ENCODE data around the gene EPS15. TPM values are rescaled to one million over a fixed set of nuclear protein-coding genes. Genes with fewer than 3 reads are reported as not detected.

EPS15 gene
- total and polyA plus RNA-seq, 9 of the 15 experiments (the other 6 are each of a cell fraction or from before 2014, with no cell fraction given): 23.1 to 69.0 (median 41.7) TPM

GRCh38 chr1:51519048-51519864 is at the start of gene EPS15 (continued):
- TF ChIP-seq E2F8 (IDR thresholded peaks at IDR 0.05; ENCODE audit: low read depth, partially characterized antibody): no peak
- no peak for TF ChIP-seq MAFK (IDR thresholded peaks at IDR 0.05; ENCODE audit: low read length)
- TF ChIP-seq NCOR1 (IDR thresholded peaks at IDR 0.05): peak; percentile 6; the same call in 1 of the 2 replicates
- no peak for TF ChIP-seq CBFA2T2 (conservative IDR thresholded peaks at IDR 0.05)
- TF ChIP-seq NFE2L1 (tag; IDR thresholded peaks at IDR 0.05; ENCODE audit: borderline replicate concordance, low read depth): no peak
- 0 out of 2 replicates have a peak, but pooled peaks have one; percentile 23 for TF ChIP-seq CEBPG (CRISPR knock-in tag; IDR thresholded peaks at IDR 0.05)
- TF ChIP-seq CEBPG (tag; conservative IDR thresholded peaks at IDR 0.05 in 1 of 2, IDR thresholded peaks at IDR 0.05 in 1 of 2): no peak
- TF ChIP-seq HCFC1 (IDR thresholded peaks at IDR 0.05; ENCODE audit: low read depth, low read length): peak; percentile 53
- no peak for TF ChIP-seq RFX7 (CRISPR knock-in tag; IDR thresholded peaks at IDR 0.05)
- TF ChIP-seq ZNF699 (CRISPR knock-in tag; IDR thresholded peaks at IDR 0.05; ENCODE audit: insufficient replicate concordance): no peak
- TF ChIP-seq SMC3 (conservative IDR thresholded peaks at IDR 0.05; ENCODE audit: insufficient read depth, low read depth, low read length): no peak
- TF ChIP-seq HNRNPLL (IDR thresholded peaks at IDR 0.05; ENCODE audit: low read depth, low read length, poor library complexity, severe bottlenecking): no peak
- TF ChIP-seq CAMTA2 (CRISPR knock-in tag; conservative IDR thresholded peaks at IDR 0.05): no peak
- TF ChIP-seq MLX (CRISPR knock-in tag; conservative IDR thresholded peaks at IDR 0.05): 0 out of 4 replicates have a peak, but pooled peaks of 1 of the 2 experiments have one; percentile 49
- no peak for TF ChIP-seq ZNF696 (CRISPR knock-in tag; conservative IDR thresholded peaks at IDR 0.05)
- peak; percentile 97 for TF ChIP-seq RBM25 (IDR thresholded peaks at IDR 0.05; ENCODE audit: low read depth, low read length, severe bottlenecking)
- TF ChIP-seq KAT8 (IDR thresholded peaks at IDR 0.05; ENCODE audit: low read depth): no peak
- peak; percentile 17; the same call in 1 of the 2 replicates for TF ChIP-seq SMARCA4 (IDR thresholded peaks at IDR 0.05)
- TF ChIP-seq CTCFL (IDR thresholded peaks at IDR 0.05; ENCODE audit: borderline replicate concordance, insufficient read depth, low read depth, low read length, poor library complexity, severe bottlenecking): no peak
- no peak for TF ChIP-seq ETV6 (IDR thresholded peaks at IDR 0.05; ENCODE audit: borderline replicate concordance in 1 of 2, low read depth in 2 of 2, low read length in 1 of 2)
- TF ChIP-seq ETV6 (CRISPR knock-in tag; IDR thresholded peaks at IDR 0.05; ENCODE audit: borderline replicate concordance): no peak
- TF ChIP-seq CBX1 (IDR thresholded peaks at IDR 0.05; ENCODE audit: low read depth): peak; percentile 97
- peak; percentile 58 for TF ChIP-seq CREM (IDR thresholded peaks at IDR 0.05; ENCODE audit: low read depth)

Data from K562 (cell line).